H9 (cell line): Measurements from ENCODE around the gene GNB3. TPM values are rescaled to one million over a fixed set of nuclear protein-coding genes. Genes with fewer than 3 reads are reported as not detected.

Experiments
- DNase-seq: peaks from one replicate; pipeline ENCODE4 v3.0.0-alpha.2; 2017
- H2AFZ ChIP-seq: one replicate; pipeline ENCODE4 v1.6.1; 2013; ENCODE audit warnings: mild to moderate bottlenecking, low read length, control low read depth, moderate library complexity
- H2AK5ac ChIP-seq: 2 replicates; pipeline ENCODE4 v1.6.1; 2013; ENCODE audit warnings: low read length, control low read depth, mixed read lengths; ENCODE audit not compliant: insufficient read length
- H2BK120ac ChIP-seq: one replicate; pipeline ENCODE4 v1.6.1; 2013; ENCODE audit warnings: low read depth, mild to moderate bottlenecking, low read length, control low read depth, inconsistent platforms; ENCODE audit not compliant: poor library complexity, severe bottlenecking
- H2BK12ac ChIP-seq: 2 replicates; pipeline ENCODE4 v1.6.1; 2013; ENCODE audit warnings: low read length, control low read depth, mixed read lengths, low read depth; ENCODE audit not compliant: insufficient read length
- H2BK15ac ChIP-seq: 2 replicates; pipeline ENCODE4 v1.6.1; 2013; ENCODE audit warnings: low read depth, low read length, control low read depth
- H2BK20ac ChIP-seq: one replicate; pipeline ENCODE4 v1.6.1; 2013; ENCODE audit warnings: low read depth, mild to moderate bottlenecking, low read length, control low read depth, inconsistent platforms; ENCODE audit not compliant: poor library complexity, severe bottlenecking
- H2BK5ac ChIP-seq: 2 replicates; pipeline ENCODE4 v1.6.1; 2013; ENCODE audit warnings: low read length, control low read depth, mixed read lengths; ENCODE audit not compliant: insufficient read length
- H3K14ac ChIP-seq: 2 replicates; pipeline ENCODE4 v1.6.1; 2013; ENCODE audit warnings: low read length, control low read depth; ENCODE audit not compliant: insufficient read depth
- H3K18ac ChIP-seq: 2 replicates; pipeline ENCODE4 v1.6.1; 2013; ENCODE audit warnings: low read depth, mild to moderate bottlenecking, mixed read lengths, low read length, control low read depth; ENCODE audit not compliant: insufficient read length
- H3K23ac ChIP-seq: 2 replicates; pipeline ENCODE4 v1.6.1; 2013; ENCODE audit warnings: low read length, control low read depth, mixed read lengths, low read depth; ENCODE audit not compliant: insufficient read length
- H3K23me2 ChIP-seq: 2 replicates; pipeline ENCODE4 v1.6.1; 2013; ENCODE audit warnings: low read depth, mild to moderate bottlenecking, mixed read lengths, low read length, control low read depth; ENCODE audit not compliant: insufficient read length, poor library complexity, severe bottlenecking
- H3K27ac ChIP-seq: 2 replicates; pipeline ENCODE4 v1.5.1; 2013; ENCODE audit warnings: low read length, control low read depth, mixed read lengths, low read depth; ENCODE audit not compliant: insufficient read length
- H3K27me3 ChIP-seq: 2 replicates; pipeline ENCODE4 v1.6.1; 2013; ENCODE audit warnings: low read length, control low read depth, inconsistent platforms; ENCODE audit not compliant: insufficient read depth
- H3K4ac ChIP-seq: 2 replicates; pipeline ENCODE4 v1.6.1; 2013; ENCODE audit warnings: low read depth, mild to moderate bottlenecking, control low read depth, inconsistent platforms, low read length, moderate library complexity
- H3K4me1 ChIP-seq: 2 replicates; pipeline ENCODE4 v1.6.1; 2013; ENCODE audit warnings: low read length, control low read depth, inconsistent platforms; ENCODE audit not compliant: insufficient read depth
- H3K4me2 ChIP-seq: 2 replicates; pipeline ENCODE4 v1.6.1; 2013; ENCODE audit warnings: low read length, control low read depth, mixed read lengths; ENCODE audit not compliant: insufficient read length, insufficient read depth
- H3K56ac ChIP-seq: 2 replicates; pipeline ENCODE4 v1.6.1; 2013; ENCODE audit warnings: low read depth, mild to moderate bottlenecking, mixed read lengths, low read length, control low read depth; ENCODE audit not compliant: insufficient read length
- H3K79me1 ChIP-seq: 2 replicates; pipeline ENCODE4 v1.6.1; 2013; ENCODE audit warnings: low read depth, mild to moderate bottlenecking, moderate library complexity, low read length, control low read depth, inconsistent platforms; ENCODE audit not compliant: insufficient read depth, poor library complexity, severe bottlenecking
- H3K79me2 ChIP-seq: 2 replicates; pipeline ENCODE4 v1.6.1; 2013; ENCODE audit warnings: low read length, control low read depth, inconsistent platforms; ENCODE audit not compliant: insufficient read depth
- H3K9ac ChIP-seq: 2 replicates; pipeline ENCODE4 v1.6.1; 2013; ENCODE audit warnings: low read length, control low read depth, mixed read lengths; ENCODE audit not compliant: insufficient read length; ENCODE audit errors: extremely low read depth
- H3K9me3 ChIP-seq: one replicate; pipeline ENCODE4 v1.6.1; 2013; ENCODE audit warnings: low read depth, low read length, inconsistent platforms; ENCODE audit not compliant: control insufficient read depth
- H3T11ph ChIP-seq: one replicate; pipeline ENCODE4 v1.6.1; 2013; ENCODE audit warnings: mild to moderate bottlenecking, low read length, control low read depth, inconsistent platforms
- H4K20me1 ChIP-seq: one replicate; pipeline ENCODE4 v1.6.1; 2013; ENCODE audit not compliant: control insufficient read depth, insufficient read length, insufficient read depth
- H4K5ac ChIP-seq: 2 replicates; pipeline ENCODE4 v1.6.1; 2013; ENCODE audit warnings: low read depth, mild to moderate bottlenecking, mixed read lengths, low read length, control low read depth; ENCODE audit not compliant: insufficient read length
- H4K8ac ChIP-seq: replicated peaks from 2 replicates; pipeline ENCODE4 v1.6.1; 2013; ENCODE audit warnings: low read length, control low read depth, mixed read lengths, low read depth; ENCODE audit not compliant: insufficient read length
- H4K91ac ChIP-seq: 2 replicates; pipeline ENCODE4 v1.6.1; 2013; ENCODE audit warnings: low read depth, mild to moderate bottlenecking, moderate library complexity, mixed read lengths, low read length, control low read depth; ENCODE audit not compliant: insufficient read length
- H3K27ac Mint-ChIP-seq, 3 experiments: 2 replicates in 2 of 3; 3 replicates in 1 of 3; pipeline ENCODE4 v1.8.0; 2020 to 2021; ENCODE audit warnings: mixed read lengths in 3 of 3, mild to moderate bottlenecking in 1 of 3, moderate library complexity in 1 of 3
- H3K27me3 Mint-ChIP-seq: 2 replicates; pipeline ENCODE4 v1.8.0; 2021; ENCODE audit warnings: low read depth, mild to moderate bottlenecking, moderate library complexity, mixed read lengths
- H3K36me3 Mint-ChIP-seq, 3 experiments: 2 replicates in 2 of 3; 3 replicates in 1 of 3; pipeline ENCODE4 v1.8.0; 2020 to 2021; ENCODE audit warnings: low read depth in 3 of 3, mixed read lengths in 3 of 3; ENCODE audit not compliant: insufficient read depth in 1 of 3
- H3K4me1 Mint-ChIP-seq, 2 experiments: 2 replicates each; pipeline ENCODE4 v1.8.0; 2020; ENCODE audit warnings: mixed read lengths in 2 of 2
- H3K4me3 Mint-ChIP-seq, 2 experiments: 2 replicates in 1 of 2; 3 replicates in 1 of 2; pipeline ENCODE4 v1.8.0; 2020 to 2021; ENCODE audit warnings: mild to moderate bottlenecking in 2 of 2, mixed read lengths in 2 of 2, moderate library complexity in 1 of 2
- H3K9me3 Mint-ChIP-seq, 2 experiments: 2 replicates in 1 of 2; 3 replicates in 1 of 2; pipeline ENCODE4 v1.8.0; 2020; ENCODE audit warnings: mild to moderate bottlenecking in 2 of 2, mixed read lengths in 2 of 2, moderate library complexity in 1 of 2
- WGBS: extraction: QIAGEN DNeasy Blood & Tissue Kit; methylation state at CpG from one replicate; pipeline ENCODE4 v1.1.7; 2013; ENCODE audit warnings: missing lambda C conversion rate, low lambda C conversion rate, mixed read lengths; ENCODE audit not compliant: insufficient read length; ENCODE audit errors: extremely low coverage; 5-methylcytosine and 5-hydroxymethylcytosine counted together
- total RNA-seq: library from RNA; stranded (reverse); gene quantifications from 2 replicates; pipeline ENCODE4 v1.2.1, GENCODE V29; 2021
- TF ChIP-seq, protein P1 (sequence below): fragments of 200-600 bp; sonication (generic); conservative IDR thresholded peaks from 3 replicates; pipeline ENCODE4 v1.8.0; 2021; ENCODE audit warnings: antibody characterized with exemption, mild to moderate bottlenecking

Gene GNB3
- total RNA-seq, 1 experiment from 2014 or later: 17.3 TPM

- H3K9ac ChIP-seq: peak overlapping the region; percentile 77
- peaks cover 0 to 3% of the 10 kb centered on the region in 2 experiments; a peak in 2 of 5 replicates for H3K9me3 Mint-ChIP-seq
- WGBS: no CpG with 5 or more reads among the region's 68 CpGs
Measured at GRCh38 chr12:6890789-6891645, 50.3 kb downstream of the GNB3 start.

More at GRCh38 chr12:6890789-6891645, 50.3 kb downstream of the GNB3 start:
- H3K79me2 ChIP-seq: no peaks in the 10 kb centered on the region
- H3K4ac ChIP-seq: no peak overlapping the region; the same call in 1 of the 2 replicates
- no peak overlapping the region for H3K56ac ChIP-seq
- H3K23ac ChIP-seq: no peak overlapping the region
- peaks cover 22 to 34% of the 10 kb centered on the region in 2 experiments for H3K4me1 Mint-ChIP-seq
- peak overlapping the region; percentile 96 to 99 (median 98) for H3K27ac Mint-ChIP-seq
- H3K27ac ChIP-seq: peak overlapping the region; percentile 84
- peak overlapping the region; percentile 51 for H2BK12ac ChIP-seq
- no peak overlapping the region for H4K91ac ChIP-seq
- H3K36me3 Mint-ChIP-seq: peaks cover 0 to 12% (median 12%) of the 10 kb centered on the region in 3 experiments; a peak in 5 of 7 replicates
- peak overlapping the region; percentile 94 for H3K18ac ChIP-seq
- peaks cover 3% of the 10 kb centered on the region; the same call in 1 of the 2 replicates for H3K4me1 ChIP-seq
- peaks cover 6% of the 10 kb centered on the region for H3K23me2 ChIP-seq
- DNase-seq: peak; percentile 99
- H2BK20ac ChIP-seq: no peak overlapping the region
- no peak overlapping the region for H2AK5ac ChIP-seq
- H4K8ac ChIP-seq: no peak overlapping the region
- H4K5ac ChIP-seq: no peak overlapping the region
- H3K4me3 Mint-ChIP-seq: peak overlapping the region; percentile 57 to 79
- no peaks in the 10 kb centered on the region for H3K9me3 ChIP-seq
- H3K79me1 ChIP-seq: no peaks in the 10 kb centered on the region
- TF ChIP-seq, protein P1, sequence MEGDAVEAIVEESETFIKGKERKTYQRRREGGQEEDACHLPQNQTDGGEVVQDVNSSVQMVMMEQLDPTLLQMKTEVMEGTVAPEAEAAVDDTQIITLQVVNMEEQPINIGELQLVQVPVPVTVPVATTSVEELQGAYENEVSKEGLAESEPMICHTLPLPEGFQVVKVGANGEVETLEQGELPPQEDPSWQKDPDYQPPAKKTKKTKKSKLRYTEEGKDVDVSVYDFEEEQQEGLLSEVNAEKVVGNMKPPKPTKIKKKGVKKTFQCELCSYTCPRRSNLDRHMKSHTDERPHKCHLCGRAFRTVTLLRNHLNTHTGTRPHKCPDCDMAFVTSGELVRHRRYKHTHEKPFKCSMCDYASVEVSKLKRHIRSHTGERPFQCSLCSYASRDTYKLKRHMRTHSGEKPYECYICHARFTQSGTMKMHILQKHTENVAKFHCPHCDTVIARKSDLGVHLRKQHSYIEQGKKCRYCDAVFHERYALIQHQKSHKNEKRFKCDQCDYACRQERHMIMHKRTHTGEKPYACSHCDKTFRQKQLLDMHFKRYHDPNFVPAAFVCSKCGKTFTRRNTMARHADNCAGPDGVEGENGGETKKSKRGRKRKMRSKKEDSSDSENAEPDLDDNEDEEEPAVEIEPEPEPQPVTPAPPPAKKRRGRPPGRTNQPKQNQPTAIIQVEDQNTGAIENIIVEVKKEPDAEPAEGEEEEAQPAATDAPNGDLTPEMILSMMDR: peak; percentile 95
- no peaks in the 10 kb centered on the region for H4K20me1 ChIP-seq
- H3K4me2 ChIP-seq: peak overlapping the region; percentile 67
- no peak overlapping the region for H2AFZ ChIP-seq
- no peak overlapping the region for H2BK120ac ChIP-seq
- no peaks in the 10 kb centered on the region for H3K27me3 ChIP-seq
- no peak overlapping the region for H2BK15ac ChIP-seq
- H2BK5ac ChIP-seq: peak overlapping the region; percentile 1
- H3K14ac ChIP-seq: peak overlapping the region; percentile 92
- H3T11ph ChIP-seq: no peak overlapping the region
- no peaks in the 10 kb centered on the region for H3K27me3 Mint-ChIP-seq
